Ectodermal cell (in vitro differentiated cells): Measurements from ENCODE around the gene ADAMTS2.

Experiments
- H3K27ac ChIP-seq: 2 replicates; pipeline ENCODE4 v1.7.0; 2013; ENCODE audit warnings: mild to moderate bottlenecking, low read depth, low read length; ENCODE audit not compliant: insufficient read depth, poor library complexity, severe bottlenecking
- H3K27me3 ChIP-seq: 2 replicates; pipeline ENCODE4 v1.7.0; 2013; ENCODE audit warnings: mild to moderate bottlenecking, low read length; ENCODE audit not compliant: insufficient read depth, control insufficient read depth, poor library complexity, severe bottlenecking
- H3K36me3 ChIP-seq: one replicate; pipeline ENCODE4 v1.7.0; 2013; ENCODE audit warnings: low read length; ENCODE audit not compliant: control insufficient read depth, insufficient read depth
- H3K4me1 ChIP-seq: one replicate; pipeline ENCODE4 v1.7.0; 2013; ENCODE audit warnings: low read length; ENCODE audit not compliant: control insufficient read depth, insufficient read depth
- H3K4me3 ChIP-seq: 2 replicates; pipeline ENCODE4 v1.7.0; 2013; ENCODE audit warnings: low read depth, low read length, control low read depth; ENCODE audit not compliant: insufficient read depth
- H3K9me3 ChIP-seq: 2 replicates; pipeline ENCODE4 v1.7.0; 2013; ENCODE audit warnings: mild to moderate bottlenecking, low read length, moderate library complexity; ENCODE audit not compliant: control insufficient read depth
- WGBS, 2 experiments: methylation state at CpG; one replicate each; pipeline ENCODE4 v1.1.7; 2013; ENCODE audit warnings: missing lambda C conversion rate in 2 of 2; 5-methylcytosine and 5-hydroxymethylcytosine counted together

ADAMTS2 gene

DNA sequence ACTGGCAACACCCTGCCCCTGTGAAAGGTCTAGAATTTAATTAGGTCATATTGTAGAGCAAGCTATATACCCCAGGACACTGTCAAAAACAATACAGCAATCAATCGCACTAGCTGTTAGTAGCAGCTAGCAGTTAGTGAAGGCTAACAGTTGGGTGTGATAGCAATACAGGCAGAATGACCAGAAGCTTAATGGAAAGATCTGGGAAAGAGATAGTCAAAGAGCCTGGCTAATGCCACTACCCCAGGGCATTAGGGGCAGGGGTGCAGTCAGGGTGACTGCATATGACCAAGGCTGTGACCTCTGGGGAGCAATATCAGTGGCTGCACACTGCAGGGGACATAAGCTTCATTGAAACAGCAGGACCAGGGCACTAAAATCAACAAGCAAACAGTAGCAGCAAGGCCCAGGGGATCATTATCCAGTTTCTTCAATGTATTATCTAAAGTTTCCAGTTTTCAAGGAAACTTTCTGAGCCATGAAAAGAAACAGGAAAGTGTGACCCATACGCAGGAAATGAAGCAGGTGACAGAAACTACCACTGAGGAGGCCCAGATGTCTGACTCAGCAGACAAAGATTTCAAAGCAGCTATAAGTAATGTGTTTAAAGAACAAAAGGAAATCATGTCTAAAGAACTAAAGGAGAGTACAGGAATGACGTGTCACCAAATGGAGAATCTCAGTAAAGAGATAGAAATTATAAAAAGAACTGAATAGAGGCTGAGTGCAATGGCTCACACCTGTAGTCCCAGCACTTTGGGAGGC lies 202.6 kb downstream of the ADAMTS2 start:
- Histone ChIP-seq H3K36me3 (no peaks in the 10 kb centered on the region), H3K27ac (no peak overlapping the region), H3K27me3 (no peaks in the 10 kb centered on the region), H3K9me3 (no peaks in the 10 kb centered on the region), H3K4me3 (no peak overlapping the region), H3K4me1 (no peaks in the 10 kb centered on the region)
- 94 to 96% methylated on average over 3 of the region's 3 CpGs for WGBS, 2 experiments

DNA sequence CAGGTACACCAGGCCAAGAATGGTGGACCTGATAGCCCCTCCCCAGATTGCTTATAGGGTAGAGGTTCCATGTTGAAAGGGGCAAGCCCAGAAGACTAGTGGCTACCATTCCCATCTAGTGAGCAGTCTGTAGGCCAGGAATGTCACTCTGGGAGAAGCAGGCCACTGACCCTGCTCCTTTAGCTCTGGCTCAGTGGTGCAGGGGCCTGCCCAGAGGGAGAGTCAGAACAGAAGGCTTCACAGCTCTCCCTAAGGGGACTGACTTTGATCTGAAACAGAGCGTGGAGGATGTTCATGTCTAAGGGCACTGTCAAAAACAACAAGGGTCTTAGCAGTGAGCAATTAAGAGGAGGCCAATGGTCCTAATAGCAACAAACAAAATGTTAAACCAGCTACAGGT lies 203.4 kb downstream of the ADAMTS2 start:
- WGBS, 2 experiments, result 33 to 50% methylated on average over 1 of the region's 1 CpG
- Histone ChIP-seq H3K4me3 (no peak overlapping the region), H3K36me3 (no peaks in the 10 kb centered on the region), H3K4me1 (no peaks in the 10 kb centered on the region), H3K27me3 (no peaks in the 10 kb centered on the region), H3K9me3 (no peaks in the 10 kb centered on the region), H3K27ac (no peak overlapping the region)

DNA sequence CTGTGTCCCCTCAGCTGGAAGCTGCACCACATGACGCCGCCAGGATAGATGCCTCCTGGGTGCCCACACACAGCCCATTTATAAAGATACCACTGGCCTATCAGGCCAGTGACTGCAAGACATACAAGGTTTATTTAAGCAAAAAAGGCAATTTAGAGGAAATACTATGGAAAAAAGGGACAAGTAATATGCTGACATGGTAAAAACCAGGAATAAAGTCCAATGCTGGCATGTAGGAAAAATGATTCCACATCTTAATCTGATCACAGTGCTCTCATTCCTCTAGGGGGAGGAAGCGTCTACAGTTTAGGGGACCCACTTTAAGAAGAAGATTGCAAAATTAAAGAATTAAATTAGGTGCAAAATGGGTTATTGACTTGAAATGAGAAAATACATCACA lies 205.0 kb downstream of the ADAMTS2 start:
- Histone ChIP-seq H3K27ac (no peak overlapping the region), H3K27me3 (no peaks in the 10 kb centered on the region), H3K9me3 (no peaks in the 10 kb centered on the region), H3K36me3 (no peaks in the 10 kb centered on the region), H3K4me1 (no peaks in the 10 kb centered on the region), H3K4me3 (no peak overlapping the region)
- WGBS, 2 experiments, result 84 to 96% methylated on average over 2 to 3 of the region's 3 CpGs

DNA sequence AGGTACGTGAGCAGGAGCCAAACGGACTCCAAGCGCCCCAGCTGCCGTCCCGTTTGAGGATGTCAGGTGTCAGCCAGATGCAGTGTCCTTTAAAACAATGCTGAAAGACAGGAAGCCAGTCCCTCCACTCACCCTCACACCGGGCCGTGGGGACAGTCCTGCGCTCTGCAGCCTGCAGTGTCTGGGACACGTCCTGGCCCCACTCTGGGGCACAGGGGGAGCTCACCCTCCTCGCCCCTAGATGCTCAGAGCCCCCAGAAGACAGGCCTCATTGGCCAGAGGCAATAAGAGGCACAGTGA lies 205.4 kb downstream of the ADAMTS2 start:
- H3K4me1 ChIP-seq, result no peaks in the 10 kb centered on the region
- no peaks in the 10 kb centered on the region for H3K9me3 ChIP-seq
- WGBS, 2 experiments, result 87 to 91% methylated on average over 10 of the region's 10 CpGs
- no peaks in the 10 kb centered on the region for H3K27me3 ChIP-seq
- H3K4me3 ChIP-seq, result no peak overlapping the region
- no peak overlapping the region for H3K27ac ChIP-seq
- no peaks in the 10 kb centered on the region for H3K36me3 ChIP-seq

DNA sequence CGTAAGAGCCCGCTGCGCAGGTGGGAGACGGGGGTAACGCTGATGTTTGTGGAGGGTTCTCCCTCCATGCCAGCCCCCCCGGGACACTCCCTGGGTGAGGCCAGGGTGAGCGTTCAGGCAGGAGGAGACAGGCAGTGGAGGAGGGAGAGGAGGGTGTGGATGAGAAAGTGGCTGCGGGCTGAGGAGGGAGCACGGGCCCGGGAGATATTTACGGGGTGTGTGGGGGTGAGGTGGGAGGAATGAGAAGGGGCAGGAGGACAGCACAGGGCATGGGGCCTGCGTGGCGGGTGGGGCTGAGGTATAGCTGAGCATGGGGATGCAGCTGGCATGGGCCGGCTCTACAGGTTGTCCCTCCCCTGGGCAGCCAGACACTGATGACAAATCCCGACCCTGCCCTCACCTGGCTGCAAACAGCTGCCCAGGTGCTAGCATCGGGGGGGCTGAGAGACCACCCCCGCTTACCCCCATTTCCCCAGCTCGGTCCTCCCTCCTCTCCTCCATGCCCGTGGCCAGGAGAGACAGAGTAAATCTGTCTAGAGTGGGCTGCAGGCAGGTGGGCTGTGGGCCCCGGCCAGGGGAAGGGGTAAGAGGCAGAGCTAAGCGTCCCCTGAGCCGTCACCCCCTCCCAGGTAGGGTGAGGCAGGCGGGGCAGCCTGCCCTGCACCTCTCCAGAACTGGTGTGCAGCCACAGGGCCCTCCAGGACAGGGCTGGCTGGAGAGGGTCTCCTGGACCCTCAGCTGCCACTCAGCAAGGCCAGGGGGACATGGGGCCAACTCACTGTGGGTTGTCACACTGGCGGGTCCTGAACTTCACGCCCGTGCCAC lies 205.9 kb downstream of the ADAMTS2 start:
- no peaks in the 10 kb centered on the region for H3K4me1 ChIP-seq
- no peaks in the 10 kb centered on the region for H3K36me3 ChIP-seq
- H3K9me3 ChIP-seq, result no peaks in the 10 kb centered on the region
- H3K27ac ChIP-seq, result no peak overlapping the region
- H3K27me3 ChIP-seq, result no peaks in the 10 kb centered on the region
- H3K4me3 ChIP-seq, result no peak overlapping the region
- 91 to 93% methylated on average over 26 of the region's 26 CpGs for WGBS, 2 experiments

DNA sequence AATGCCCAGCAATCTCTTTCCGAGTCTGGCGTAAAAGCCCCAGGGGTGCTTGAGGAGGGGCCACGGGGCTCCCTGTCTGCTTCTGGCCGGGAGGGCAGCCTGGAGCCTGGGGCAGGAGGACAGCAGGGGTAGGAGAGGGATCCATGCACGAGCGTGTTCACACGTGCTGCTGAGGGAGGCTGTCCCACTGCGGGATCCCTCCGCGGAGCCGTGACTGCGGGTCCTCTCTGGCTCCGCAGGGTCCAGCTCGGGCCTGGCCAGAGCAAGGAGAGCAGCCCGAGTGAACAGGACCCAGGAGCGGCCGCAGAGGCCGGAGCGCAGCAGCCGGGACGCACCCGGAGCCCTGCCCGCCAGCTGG lies 206.7 kb downstream of the ADAMTS2 start:
- Histone ChIP-seq H3K4me3 (no peak overlapping the region), H3K9me3 (no peaks in the 10 kb centered on the region)

DNA sequence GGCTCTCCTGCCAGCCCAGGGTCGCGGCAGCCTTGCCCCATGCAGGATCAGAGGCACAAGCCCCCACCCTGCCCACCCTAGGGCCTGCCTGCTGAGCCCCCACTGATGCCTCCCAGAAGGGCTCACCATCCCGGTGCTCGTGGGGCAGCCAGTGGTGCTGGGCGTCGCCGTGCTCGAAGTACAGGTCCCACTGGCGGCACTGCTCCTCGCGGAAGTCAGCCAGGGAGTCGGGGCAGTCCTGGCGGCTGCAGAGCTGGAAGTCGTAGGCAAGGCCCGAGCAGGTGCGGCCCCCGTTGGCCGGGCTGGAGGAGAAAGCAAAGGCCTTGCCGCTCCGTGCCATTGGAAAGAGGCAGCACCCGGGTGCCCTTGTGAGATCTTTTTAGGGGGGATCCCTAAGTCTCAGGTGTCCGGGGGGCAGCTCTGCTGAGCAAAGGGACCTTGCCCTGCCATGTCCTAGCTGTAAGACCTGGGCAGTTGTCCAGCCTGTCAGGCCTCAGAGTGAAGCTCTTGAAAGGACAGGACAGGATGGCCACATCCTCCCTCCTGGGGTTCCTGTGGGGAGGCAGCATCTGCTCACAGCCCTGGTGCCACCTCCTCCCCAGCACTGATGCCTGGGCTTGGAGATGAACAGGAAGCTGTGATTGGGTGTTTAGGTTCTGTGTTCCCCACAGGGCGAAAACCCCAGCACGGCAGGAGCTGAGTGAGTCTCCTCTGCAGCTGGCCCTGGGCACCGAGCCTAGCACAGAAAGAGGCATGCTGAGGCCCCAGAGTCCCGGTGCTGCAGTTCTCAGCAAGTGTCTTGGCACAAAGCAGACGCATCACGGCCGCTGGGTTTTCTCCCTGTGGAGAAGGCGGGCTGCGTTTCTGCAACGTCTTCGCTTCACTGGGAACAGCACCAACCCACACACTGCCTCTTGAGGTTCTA lies 207.4 kb downstream of the ADAMTS2 start:
- no peaks in the 10 kb centered on the region for H3K4me1 ChIP-seq
- H3K4me3 ChIP-seq, result no peak overlapping the region
- H3K27ac ChIP-seq, result no peak overlapping the region
- WGBS, 2 experiments, result 86 to 88% methylated on average over 33 of the region's 33 CpGs
- no peaks in the 10 kb centered on the region for H3K27me3 ChIP-seq
- H3K9me3 ChIP-seq, result no peaks in the 10 kb centered on the region
- no peaks in the 10 kb centered on the region for H3K36me3 ChIP-seq

More for the DNA sequence above, 206.7 kb downstream of the ADAMTS2 start:
- Histone ChIP-seq H3K27ac (no peak overlapping the region), H3K4me1 (no peaks in the 10 kb centered on the region), H3K27me3 (no peaks in the 10 kb centered on the region), H3K36me3 (no peaks in the 10 kb centered on the region)
- WGBS, 2 experiments, result 88% methylated on average over 23 of the region's 23 CpGs

DNA sequence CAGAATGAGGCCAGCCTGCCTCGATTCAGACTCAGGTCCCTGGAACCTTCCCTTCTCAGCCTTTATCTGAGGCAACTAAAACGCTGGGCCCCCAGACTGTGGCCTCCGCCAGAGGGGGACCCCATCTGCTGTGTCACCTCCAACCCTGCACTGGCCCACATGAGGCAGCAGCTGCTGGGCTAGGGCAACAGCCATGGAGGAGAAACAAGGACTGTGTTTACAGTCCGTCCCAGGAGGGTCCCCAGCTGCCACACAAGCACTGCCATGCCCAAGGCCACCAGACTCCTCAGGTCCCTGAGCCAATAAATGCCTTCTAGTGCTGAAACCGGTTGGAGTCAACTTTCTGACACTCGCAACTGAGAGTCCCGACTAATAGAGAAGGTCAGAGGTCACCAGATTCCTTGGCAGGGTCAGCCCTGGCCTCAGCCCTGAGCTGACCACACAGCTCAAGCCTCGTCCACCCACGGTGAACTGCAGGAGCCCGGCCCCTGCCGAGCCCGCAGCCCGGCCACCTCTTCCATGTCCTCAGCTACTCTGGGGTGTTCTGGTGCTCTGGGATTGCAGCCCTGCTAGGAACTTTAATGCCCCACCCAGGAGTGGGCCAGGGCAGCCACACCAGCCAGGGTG lies 208.1 kb downstream of the ADAMTS2 start:
- no peaks in the 10 kb centered on the region for H3K4me1 ChIP-seq
- H3K9me3 ChIP-seq, result no peaks in the 10 kb centered on the region
- H3K36me3 ChIP-seq, result no peaks in the 10 kb centered on the region
- WGBS, 2 experiments, result 88 to 90% methylated on average over 13 of the region's 13 CpGs
- no peak overlapping the region for H3K4me3 ChIP-seq
- H3K27me3 ChIP-seq, result no peaks in the 10 kb centered on the region
- no peak overlapping the region for H3K27ac ChIP-seq

DNA sequence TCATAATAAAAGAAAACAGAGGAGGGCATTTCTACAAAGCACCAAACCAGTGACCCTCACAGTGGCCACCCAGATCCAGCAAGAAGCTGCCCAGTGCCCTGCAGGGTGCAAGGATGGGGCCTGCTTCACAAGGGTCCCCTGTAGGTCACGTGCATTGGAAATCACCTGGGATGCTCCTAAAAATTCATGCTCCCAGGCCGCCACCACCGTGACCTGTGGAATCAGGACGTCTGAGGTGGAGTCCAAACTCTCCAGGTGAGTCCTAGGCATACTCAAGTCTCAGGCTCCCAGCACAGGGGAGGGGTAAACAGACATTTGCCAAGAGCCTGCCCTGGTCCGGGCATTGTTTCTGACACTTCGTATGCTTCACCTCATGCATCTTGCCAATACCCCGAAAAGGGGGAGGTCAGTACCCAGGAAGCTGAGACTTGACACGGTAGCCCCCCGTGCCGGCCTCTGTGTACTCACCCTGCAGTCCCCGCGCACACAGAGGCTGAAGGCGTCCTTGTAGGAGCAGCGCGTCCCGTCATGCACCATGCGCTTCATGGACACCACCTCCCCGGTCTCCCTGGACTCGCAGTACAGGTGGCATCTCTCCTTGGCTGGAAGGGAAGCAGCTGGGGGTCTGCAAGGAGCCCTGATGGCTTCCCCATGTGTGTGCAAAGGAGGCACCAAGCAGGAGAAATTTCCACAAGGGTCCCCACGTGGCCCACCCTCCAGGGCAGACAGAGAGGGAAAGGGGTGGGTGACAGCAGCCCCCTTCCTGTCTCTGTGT lies 209.6 kb downstream of the ADAMTS2 start:
- no peaks in the 10 kb centered on the region for H3K9me3 ChIP-seq
- H3K27ac ChIP-seq, result no peak overlapping the region
- 87 to 89% methylated on average over 20 of the region's 20 CpGs for WGBS, 2 experiments

More for the DNA sequence above, 209.6 kb downstream of the ADAMTS2 start:
- H3K27me3 ChIP-seq, result no peaks in the 10 kb centered on the region
- H3K36me3 ChIP-seq, result no peaks in the 10 kb centered on the region
- H3K4me3 ChIP-seq, result no peak overlapping the region
- H3K4me1 ChIP-seq, result no peaks in the 10 kb centered on the region
